ENCODE results near the gene METTL27.

- TF ChIP-seq CTCF (IDR thresholded peaks at IDR 0.05) (no peak), POLR2A (IDR thresholded peaks at IDR 0.05) (no peak)
Observed at GRCh38 chr7:73801577-73801976, 40.7 kb downstream of the METTL27 start.

Measured in esophagus squamous epithelium (tissue), 4 donors.